Calu3 (cell line): Measurements from ENCODE around the gene CLIC5. TPM values are rescaled to one million over a fixed set of nuclear protein-coding genes. Genes with fewer than 3 reads are reported as not detected.

Experiments used
- BruUV-seq: library from RNA; stranded (reverse); fragments of 400-500 nt; replicated peaks from 2 replicates; lab custom pipeline; 2021; lab: Mats Ljungman, UMichigan
- CTCF ChIA-PET: fragments of 300-600 bp; sonication (Branson Sonifier 250); formaldehyde crosslinking; loops from one replicate; lab custom pipeline; 2022; ENCODE audit warnings: antibody characterized with exemption; lab: Charles Lee
- DNase-seq: peaks from one replicate; pipeline ENCODE4 v3.0.0; 2022
- H3K27ac Mint-ChIP-seq: one replicate; pipeline ENCODE4 v1.8.0; 2022; ENCODE audit warnings: mixed read lengths; ENCODE audit not compliant: unreplicated experiment
- H3K27me3 Mint-ChIP-seq: one replicate; pipeline ENCODE4 v1.8.0; 2022; ENCODE audit warnings: mixed read lengths; ENCODE audit not compliant: unreplicated experiment
- H3K36me3 Mint-ChIP-seq: one replicate; pipeline ENCODE4 v1.8.0; 2022; ENCODE audit warnings: mild to moderate bottlenecking, moderate library complexity, mixed read lengths; ENCODE audit not compliant: insufficient read depth, unreplicated experiment
- H3K4me1 Mint-ChIP-seq: one replicate; pipeline ENCODE4 v1.8.0; 2022; ENCODE audit warnings: mild to moderate bottlenecking, low read depth, mixed read lengths; ENCODE audit not compliant: unreplicated experiment
- H3K4me3 Mint-ChIP-seq: one replicate; pipeline ENCODE4 v1.8.0; 2022; ENCODE audit warnings: mild to moderate bottlenecking, low read depth, moderate library complexity, mixed read lengths; ENCODE audit not compliant: unreplicated experiment
- H3K9me3 Mint-ChIP-seq: one replicate; pipeline ENCODE4 v1.8.0; 2022; ENCODE audit warnings: low read depth, mixed read lengths; ENCODE audit not compliant: unreplicated experiment
- intact Hi-C: fragments of 100-400 bp; cut with micrococcal nuclease; formaldehyde crosslinking; loops from one replicate; pipeline ENCODE4 v1.10.0; 2022; ENCODE audit not compliant: unreplicated experiment
- total RNA-seq: library from RNA; stranded (reverse); gene quantifications from 2 replicates; pipeline ENCODE4 v1.2.3, GENCODE V29; 2022
- TF ChIP-seq, protein P1 (sequence below): fragments of 200-600 bp; IDR thresholded peaks from one replicate; pipeline ENCODE4 v1.8.0; 2022; ENCODE audit warnings: antibody characterized with exemption; ENCODE audit not compliant: unreplicated experiment

CLIC5 gene
- total RNA-seq, 1 experiment from 2014 or later: 3.3 TPM

DNA sequence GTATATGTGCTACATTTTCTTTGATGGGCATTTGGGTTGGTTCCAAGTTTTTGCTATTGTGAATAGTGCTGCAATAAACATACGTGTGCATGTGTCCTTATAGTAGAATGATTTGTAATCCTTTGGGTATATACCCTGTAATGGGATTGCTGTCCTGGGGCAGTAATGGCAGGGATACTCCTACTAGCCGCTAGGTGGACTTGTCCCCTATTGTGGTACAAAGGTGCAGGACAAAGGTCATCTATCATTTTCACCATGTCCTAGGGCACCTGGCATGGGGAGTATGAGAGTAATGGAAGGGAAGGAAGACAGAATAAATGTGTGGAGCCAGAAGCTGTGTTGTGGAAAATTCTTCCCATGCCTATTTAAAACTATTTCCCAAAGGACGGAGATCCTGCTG, 174.6 kb downstream of the CLIC5 start:
- no peak overlapping the region for H3K27ac Mint-ChIP-seq
- H3K9me3 Mint-ChIP-seq: no peaks in the 10 kb centered on the region
- H3K36me3 Mint-ChIP-seq: no peaks in the 10 kb centered on the region
- intact Hi-C loops: no loop called here
- DNase-seq: no peak
- peaks cover 56% of the 10 kb centered on the region for H3K27me3 Mint-ChIP-seq
- TF ChIP-seq, protein P1, sequence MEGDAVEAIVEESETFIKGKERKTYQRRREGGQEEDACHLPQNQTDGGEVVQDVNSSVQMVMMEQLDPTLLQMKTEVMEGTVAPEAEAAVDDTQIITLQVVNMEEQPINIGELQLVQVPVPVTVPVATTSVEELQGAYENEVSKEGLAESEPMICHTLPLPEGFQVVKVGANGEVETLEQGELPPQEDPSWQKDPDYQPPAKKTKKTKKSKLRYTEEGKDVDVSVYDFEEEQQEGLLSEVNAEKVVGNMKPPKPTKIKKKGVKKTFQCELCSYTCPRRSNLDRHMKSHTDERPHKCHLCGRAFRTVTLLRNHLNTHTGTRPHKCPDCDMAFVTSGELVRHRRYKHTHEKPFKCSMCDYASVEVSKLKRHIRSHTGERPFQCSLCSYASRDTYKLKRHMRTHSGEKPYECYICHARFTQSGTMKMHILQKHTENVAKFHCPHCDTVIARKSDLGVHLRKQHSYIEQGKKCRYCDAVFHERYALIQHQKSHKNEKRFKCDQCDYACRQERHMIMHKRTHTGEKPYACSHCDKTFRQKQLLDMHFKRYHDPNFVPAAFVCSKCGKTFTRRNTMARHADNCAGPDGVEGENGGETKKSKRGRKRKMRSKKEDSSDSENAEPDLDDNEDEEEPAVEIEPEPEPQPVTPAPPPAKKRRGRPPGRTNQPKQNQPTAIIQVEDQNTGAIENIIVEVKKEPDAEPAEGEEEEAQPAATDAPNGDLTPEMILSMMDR: no peak
- H3K4me1 Mint-ChIP-seq: no peaks in the 10 kb centered on the region
- CTCF ChIA-PET: no interaction called here
- no TSS peak for BruUV-seq
- H3K4me3 Mint-ChIP-seq: no peak overlapping the region

DNA sequence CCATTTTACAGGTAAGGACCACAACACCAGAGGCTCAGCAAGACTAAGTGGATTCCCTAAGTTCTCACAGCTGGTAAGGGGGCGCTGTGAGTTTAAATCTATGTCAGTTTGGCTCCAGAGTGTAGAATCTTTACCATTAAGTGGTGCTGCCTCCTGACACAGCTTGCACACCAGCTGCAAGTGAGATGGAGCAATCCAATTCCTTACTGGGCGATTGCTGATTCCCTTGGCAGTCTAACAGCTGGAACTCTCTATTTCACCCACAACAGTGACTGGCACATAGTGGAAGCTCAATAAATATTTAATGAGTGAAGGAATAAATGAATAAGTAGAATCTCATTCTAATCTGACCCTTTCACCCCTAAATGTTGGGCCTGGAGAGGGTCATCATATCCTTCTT, 176.7 kb downstream of the CLIC5 start:
- CTCF ChIA-PET: no interaction called here
- Mint-ChIP-seq H3K27ac (no peak overlapping the region), H3K4me1 (no peaks in the 10 kb centered on the region), H3K27me3 (peaks cover 56% of the 10 kb centered on the region), H3K36me3 (no peaks in the 10 kb centered on the region), H3K4me3 (no peak overlapping the region), H3K9me3 (no peaks in the 10 kb centered on the region)
- no peak for DNase-seq
- intact Hi-C loops: no loop called here
- no TSS peak for BruUV-seq
- TF ChIP-seq, protein P1: no peak

DNA sequence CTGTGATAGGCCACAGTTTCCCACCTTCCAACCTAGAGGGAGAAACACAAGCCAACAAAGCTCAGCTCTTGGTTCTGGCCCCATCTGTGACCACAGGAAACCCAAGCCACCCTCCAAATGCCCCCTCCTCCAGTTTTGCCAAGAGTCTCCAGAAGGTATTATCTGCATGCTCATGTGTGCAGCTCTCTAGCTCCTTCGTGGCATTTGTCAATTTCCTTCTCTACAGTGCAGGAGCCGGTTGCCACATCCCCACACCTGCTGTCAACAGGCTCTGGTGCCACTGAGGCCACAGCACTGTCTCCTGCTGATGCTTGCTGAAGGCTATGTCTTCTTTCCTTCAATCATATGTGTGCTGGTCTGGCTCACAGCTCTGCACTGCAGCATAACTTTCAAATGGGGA, 177.2 kb downstream of the CLIC5 start:
- TF ChIP-seq, protein P1: no peak
- Mint-ChIP-seq H3K27me3 (peaks cover 56% of the 10 kb centered on the region), H3K36me3 (no peaks in the 10 kb centered on the region), H3K9me3 (no peaks in the 10 kb centered on the region), H3K4me1 (no peaks in the 10 kb centered on the region), H3K4me3 (no peak overlapping the region), H3K27ac (no peak overlapping the region)
- CTCF ChIA-PET: interaction anchor here (0.6 kb wide), 1 partner anchor 1681 kb away, joined by 6 read pairs; no protein-coding TSS in a partner anchor
- intact Hi-C loops: no loop called here
- no TSS peak for BruUV-seq
- no peak for DNase-seq

DNA sequence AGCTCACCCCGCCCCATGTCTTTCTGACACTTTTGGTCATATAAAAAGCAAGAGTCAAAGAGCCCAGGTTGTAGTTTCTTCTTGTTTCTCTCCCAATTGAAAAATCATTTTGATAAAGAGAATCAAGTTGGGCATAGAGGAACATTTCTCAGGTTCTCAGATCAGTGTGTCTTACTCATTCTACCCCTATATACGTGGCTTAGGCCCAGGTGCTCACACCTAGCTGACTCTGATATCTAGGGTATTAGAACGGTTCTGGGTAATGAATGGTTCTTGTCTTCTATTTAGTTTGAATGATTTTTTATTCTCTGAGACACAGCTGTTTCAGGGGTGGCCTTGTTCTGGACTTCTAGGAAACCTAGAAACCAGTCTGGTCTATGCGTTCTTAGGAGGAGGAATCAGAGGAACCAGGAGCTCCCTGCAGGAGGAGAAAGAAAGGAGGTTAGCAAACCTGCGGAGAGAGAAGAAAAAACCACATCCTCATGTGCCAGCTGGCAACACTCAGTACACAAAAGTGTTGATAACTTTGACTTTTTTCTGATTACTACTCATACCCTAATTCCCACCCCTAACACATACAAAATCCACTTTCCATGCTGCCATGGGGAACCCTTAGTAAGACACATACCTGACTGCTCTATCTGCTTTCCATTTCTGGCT, 178.0 kb downstream of the CLIC5 start:
- BruUV-seq: no TSS peak
- no peak overlapping the region for H3K27ac Mint-ChIP-seq
- CTCF ChIA-PET: no interaction called here
- peaks cover 56% of the 10 kb centered on the region for H3K27me3 Mint-ChIP-seq
- intact Hi-C loops: no loop called here
- H3K4me3 Mint-ChIP-seq: no peak overlapping the region
- TF ChIP-seq, protein P1: no peak
- no peaks in the 10 kb centered on the region for H3K9me3 Mint-ChIP-seq
- no peaks in the 10 kb centered on the region for H3K4me1 Mint-ChIP-seq
- DNase-seq: no peak
- H3K36me3 Mint-ChIP-seq: no peaks in the 10 kb centered on the region
